Mammary epithelial cell (primary cell): Measurements from ENCODE around the gene PEX1.

Experiments
- CTCF ChIP-seq, 2 donors: IDR thresholded peaks in 1 of 2; conservative IDR thresholded peaks in 1 of 2; 2 replicates each; pipeline ENCODE4 v1.5.1; 2011 to 2012; ENCODE audit warnings: inconsistent platforms in 2 of 2, low read length in 2 of 2, mild to moderate bottlenecking in 2 of 2, control low read depth in 1 of 2, low read depth in 1 of 2; ENCODE audit not compliant: insufficient read depth in 1 of 2; ENCODE audit errors: extremely low read depth in 1 of 2
- EZH2 ChIP-seq: IDR thresholded peaks from 2 replicates; pipeline ENCODE4 v1.6.1; 2012; ENCODE audit warnings: low read length, inconsistent platforms, borderline replicate concordance

DNA sequence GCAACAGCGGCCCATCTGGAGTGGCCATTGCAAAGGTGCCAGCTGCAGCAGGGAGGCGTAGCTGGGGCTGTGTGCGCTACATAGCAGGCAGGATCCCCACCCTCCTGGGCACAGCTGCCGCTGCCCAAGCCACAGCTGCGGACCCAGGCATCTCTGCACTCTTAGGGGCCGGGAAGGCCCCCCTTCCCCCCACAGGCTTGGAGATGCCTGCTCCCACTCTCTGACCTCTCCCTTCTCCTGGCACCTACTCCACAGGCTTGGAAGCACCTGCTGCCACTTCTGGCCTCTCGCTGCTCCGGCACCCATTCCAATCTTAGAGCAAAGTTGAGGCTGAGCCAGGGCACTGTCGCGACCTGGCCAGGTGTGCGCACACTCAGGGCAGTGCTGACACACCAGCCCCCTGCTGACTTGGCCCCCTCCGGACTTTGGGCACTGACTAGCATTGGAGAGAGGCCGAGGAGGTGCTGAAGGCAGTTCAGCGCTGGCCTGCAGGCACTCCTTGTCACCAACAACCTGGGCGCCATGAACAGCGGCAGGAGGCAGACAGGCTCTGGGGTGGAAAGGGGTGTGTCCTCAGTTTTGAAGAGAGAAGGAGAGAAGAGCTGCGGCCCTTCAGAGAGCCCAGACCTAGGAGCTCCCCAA, 18.7 kb upstream of the PEX1 start:
- TF ChIP-seq CTCF (conservative IDR thresholded peaks at IDR 0.05 in 1 of 2, IDR thresholded peaks at IDR 0.05 in 1 of 2; ENCODE audit: extremely low read depth in 1 of 2, insufficient read depth in 1 of 2, low read depth in 1 of 2, low read length in 2 of 2) (no peak), EZH2 (no peak)
